Activated T-cell treated with anti-CD3 and anti-CD28 coated beads, Interleukin-2, amount 50 U/mL, for 4 hours (primary cell): ENCODE measurements around the gene NRDE2. TPM values are rescaled to one million over a fixed set of nuclear protein-coding genes. Genes with fewer than 3 reads are reported as not detected.

Experiments used
- ATAC-seq, 2 donors: fragments of 200-7000 bp; cut with Tn5 transposase; one replicate each; pipeline ENCODE4 v1.10.0; 2021
- DNase-seq: peaks from one replicate; pipeline ENCODE4 v3.0.0-alpha.2; 2020
- H3K27me3 Mint-ChIP-seq: one replicate; pipeline ENCODE4 v1.8.0; 2021; ENCODE audit warnings: low read depth, mixed read lengths
- H3K36me3 Mint-ChIP-seq: one replicate; pipeline ENCODE4 v1.8.0; 2022; ENCODE audit warnings: mixed read lengths; ENCODE audit not compliant: insufficient read depth
- H3K4me1 Mint-ChIP-seq: one replicate; pipeline ENCODE4 v1.8.0; 2021; ENCODE audit warnings: low read depth, mixed read lengths
- H3K4me3 Mint-ChIP-seq: one replicate; pipeline ENCODE4 v1.8.0; 2021; ENCODE audit warnings: mild to moderate bottlenecking, moderate library complexity, mixed read lengths
- H3K9me3 Mint-ChIP-seq: one replicate; pipeline ENCODE4 v1.8.0; 2021; ENCODE audit warnings: mixed read lengths
- total RNA-seq, 3 donors: library from RNA; stranded (reverse); gene quantifications; one replicate each; pipeline ENCODE4 v1.2.1, GENCODE V29; 2021

NRDE2 gene
- 10 to 100 TPM; 18.8 to 26.0 (median 23.8) TPM for total RNA-seq

- DNase-seq (peak; percentile 96), ATAC-seq (peak; percentile 99)
- Mint-ChIP-seq H3K27me3 (peaks cover 14% of the 10 kb centered on the region), H3K4me3 (peak within 1 kb of the TSS; percentile 92), H3K36me3 (peaks cover 11% of the 10 kb centered on the region), H3K4me1 (peaks cover 25% of the 10 kb centered on the region), H3K9me3 (no peaks in the 10 kb centered on the region)
These were observed at the start of gene NRDE2 for GRCh38 chr14:90331497-90332270. Gene NRDE2, minus strand, starts transcription at chr14:90331941. Its CDS starts 37 bp downstream, at chr14:90331904.

- no peaks in the 10 kb centered on the region for H3K36me3 Mint-ChIP-seq
- H3K9me3 Mint-ChIP-seq = no peaks in the 10 kb centered on the region
- no peak overlapping the region for H3K4me3 Mint-ChIP-seq
- DNase-seq (no peak), ATAC-seq (no peak)
- H3K27me3 Mint-ChIP-seq = no peaks in the 10 kb centered on the region
- peaks cover 5% of the 10 kb centered on the region for H3K4me1 Mint-ChIP-seq
These were observed 49.5 kb upstream of the NRDE2 start for GRCh38 chr14:90381011-90381786.

- ATAC-seq = no peak
- peaks cover 5% of the 10 kb centered on the region for H3K4me1 Mint-ChIP-seq
- no peak overlapping the region for H3K4me3 Mint-ChIP-seq
- no peaks in the 10 kb centered on the region for H3K9me3 Mint-ChIP-seq
- DNase-seq = no peak
- no peaks in the 10 kb centered on the region for H3K36me3 Mint-ChIP-seq
- H3K27me3 Mint-ChIP-seq = no peaks in the 10 kb centered on the region
These were observed 47.4 kb upstream of the NRDE2 start for GRCh38 chr14:90379106-90379505.

GRCh38 chr14:90378249-90378648, 46.5 kb upstream of the NRDE2 start:
- Mint-ChIP-seq H3K4me3 (no peak overlapping the region), H3K27me3 (no peaks in the 10 kb centered on the region), H3K4me1 (peaks cover 5% of the 10 kb centered on the region), H3K9me3 (no peaks in the 10 kb centered on the region), H3K36me3 (no peaks in the 10 kb centered on the region)
- no peak for DNase-seq
- ATAC-seq = no peak

GRCh38 chr14:90375934-90376333, 44.2 kb upstream of the NRDE2 start:
- Mint-ChIP-seq H3K4me1 (peaks cover 3% of the 10 kb centered on the region), H3K36me3 (no peaks in the 10 kb centered on the region), H3K27me3 (no peaks in the 10 kb centered on the region), H3K4me3 (no peak overlapping the region), H3K9me3 (no peaks in the 10 kb centered on the region)
- ATAC-seq (no peak), DNase-seq (no peak)

GRCh38 chr14:90374813-90375212, 43.1 kb upstream of the NRDE2 start:
- DNase-seq = no peak
- Mint-ChIP-seq H3K4me1 (no peaks in the 10 kb centered on the region), H3K4me3 (no peak overlapping the region), H3K36me3 (no peaks in the 10 kb centered on the region), H3K27me3 (no peaks in the 10 kb centered on the region), H3K9me3 (no peaks in the 10 kb centered on the region)
- no peak for ATAC-seq

- no peak for ATAC-seq
- no peaks in the 10 kb centered on the region for H3K27me3 Mint-ChIP-seq
- H3K4me1 Mint-ChIP-seq = no peaks in the 10 kb centered on the region
- H3K9me3 Mint-ChIP-seq = no peaks in the 10 kb centered on the region
- no peak for DNase-seq
- no peak overlapping the region for H3K4me3 Mint-ChIP-seq
- H3K36me3 Mint-ChIP-seq = no peaks in the 10 kb centered on the region
These were observed 42.1 kb upstream of the NRDE2 start for GRCh38 chr14:90373887-90374286.

GRCh38 chr14:90368946-90369721, 37.4 kb upstream of the NRDE2 start:
- H3K4me1 Mint-ChIP-seq = no peaks in the 10 kb centered on the region
- no peak overlapping the region for H3K4me3 Mint-ChIP-seq
- ATAC-seq (peak in 1 of 2 donors; percentile 69), DNase-seq (no peak)
- H3K9me3 Mint-ChIP-seq = no peaks in the 10 kb centered on the region
- H3K27me3 Mint-ChIP-seq = no peaks in the 10 kb centered on the region
- H3K36me3 Mint-ChIP-seq = no peaks in the 10 kb centered on the region

GRCh38 chr14:90362558-90362896, 30.8 kb upstream of the NRDE2 start:
- Mint-ChIP-seq H3K27me3 (peaks cover 7% of the 10 kb centered on the region), H3K36me3 (no peaks in the 10 kb centered on the region), H3K4me1 (no peaks in the 10 kb centered on the region), H3K4me3 (no peak overlapping the region), H3K9me3 (no peaks in the 10 kb centered on the region)
- DNase-seq = no peak
- no peak for ATAC-seq

GRCh38 chr14:90361865-90362557, 30.3 kb upstream of the NRDE2 start:
- ATAC-seq (no peak), DNase-seq (no peak)
- H3K9me3 Mint-ChIP-seq = no peaks in the 10 kb centered on the region
- no peak overlapping the region for H3K4me3 Mint-ChIP-seq
- H3K27me3 Mint-ChIP-seq = peaks cover 7% of the 10 kb centered on the region
- no peaks in the 10 kb centered on the region for H3K36me3 Mint-ChIP-seq
- H3K4me1 Mint-ChIP-seq = no peaks in the 10 kb centered on the region

GRCh38 chr14:90358359-90358758, 26.6 kb upstream of the NRDE2 start:
- DNase-seq = no peak
- Mint-ChIP-seq H3K4me3 (no peak overlapping the region), H3K4me1 (no peaks in the 10 kb centered on the region), H3K27me3 (peaks cover 12% of the 10 kb centered on the region), H3K9me3 (no peaks in the 10 kb centered on the region), H3K36me3 (no peaks in the 10 kb centered on the region)
- ATAC-seq = no peak

- Mint-ChIP-seq H3K4me1 (no peaks in the 10 kb centered on the region), H3K36me3 (no peaks in the 10 kb centered on the region), H3K27me3 (peaks cover 12% of the 10 kb centered on the region), H3K4me3 (no peak overlapping the region), H3K9me3 (no peaks in the 10 kb centered on the region)
- no peak for ATAC-seq
- no peak for DNase-seq
These were observed 25.2 kb upstream of the NRDE2 start for GRCh38 chr14:90356925-90357324.

- ATAC-seq (no peak), DNase-seq (no peak)
- no peaks in the 10 kb centered on the region for H3K4me1 Mint-ChIP-seq
- H3K36me3 Mint-ChIP-seq = no peaks in the 10 kb centered on the region
- H3K27me3 Mint-ChIP-seq = peaks cover 12% of the 10 kb centered on the region
- H3K9me3 Mint-ChIP-seq = no peaks in the 10 kb centered on the region
- no peak overlapping the region for H3K4me3 Mint-ChIP-seq
These were observed 24.1 kb upstream of the NRDE2 start for GRCh38 chr14:90355540-90356518.
